OCI-LY7 (cell line): ENCODE measurements around the gene CEBPG. TPM values are rescaled to one million over a fixed set of nuclear protein-coding genes. Genes with fewer than 3 reads are reported as not detected.

ENCODE experiments used
- BruUV-seq: library from RNA; stranded (reverse); fragments of 400-500 nt; replicated peaks from 2 replicates; lab custom pipeline; 2021; lab: Mats Ljungman, UMichigan
- CTCF ChIA-PET: fragments of 300-600 bp; sonication (Branson Sonifier 250); formaldehyde crosslinking; loops from one replicate; lab custom pipeline; 2022; ENCODE audit warnings: antibody characterized with exemption; ENCODE audit not compliant: unreplicated experiment; lab: Charles Lee
- POLR2A ChIA-PET: fragments of 300-600 bp; sonication (Branson Sonifier 250); formaldehyde crosslinking; loops from one replicate; lab custom pipeline; 2022; ENCODE audit warnings: antibody characterized with exemption; lab: Charles Lee
- DNase-seq: peaks from one replicate; pipeline ENCODE4 v3.0.0-alpha.2; 2015; ENCODE audit warnings: low spot score
- H2AFZ ChIP-seq: fragments of 200-600 bp; sonication (generic), shearing (Covaris generic); 2 replicates; pipeline ENCODE4 v1.6.1; 2014; ENCODE audit warnings: mild to moderate bottlenecking, antibody characterized with exemption, low read length, moderate library complexity
- H3K27ac ChIP-seq: fragments of 200-600 bp; sonication (generic); 2 replicates; pipeline ENCODE4 v1.5.1; 2014; ENCODE audit warnings: mixed run types, low read depth, mild to moderate bottlenecking, moderate library complexity, low read length, inconsistent platforms; ENCODE audit not compliant: poor library complexity, severe bottlenecking
- H3K36me3 ChIP-seq: fragments of 200-600 bp; sonication (generic); 2 replicates; pipeline ENCODE4 v1.6.1; 2014; ENCODE audit warnings: mild to moderate bottlenecking, antibody characterized with exemption, low read length, moderate library complexity, mixed read lengths; ENCODE audit not compliant: insufficient read depth
- H3K4me1 ChIP-seq: fragments of 200-600 bp; sonication (generic); 2 replicates; pipeline ENCODE4 v1.5.1; 2014; ENCODE audit warnings: mild to moderate bottlenecking, low read length; ENCODE audit not compliant: insufficient read depth, poor library complexity, severe bottlenecking
- H3K4me2 ChIP-seq: fragments of 200-600 bp; sonication (generic); 2 replicates; pipeline ENCODE4 v1.6.1; 2014; ENCODE audit warnings: mild to moderate bottlenecking, low read length
- H3K4me3 ChIP-seq: fragments of 200-600 bp; sonication (generic); 2 replicates; pipeline ENCODE4 v1.5.1; 2014; ENCODE audit warnings: mild to moderate bottlenecking, low read depth, low read length; ENCODE audit not compliant: poor library complexity, severe bottlenecking
- H3K79me2 ChIP-seq: fragments of 200-600 bp; sonication (generic); 2 replicates; pipeline ENCODE4 v1.6.1; 2016; ENCODE audit warnings: low read depth, mild to moderate bottlenecking, low read length, moderate library complexity, mixed read lengths; ENCODE audit not compliant: insufficient read depth
- H3K9me2 ChIP-seq: fragments of 200-600 bp; sonication (generic); 2 replicates; pipeline ENCODE4 v1.6.1; 2016; ENCODE audit warnings: mild to moderate bottlenecking, low read length, mixed read lengths; ENCODE audit not compliant: insufficient read depth
- H3K9me3 ChIP-seq: fragments of 200-600 bp; sonication (generic); 2 replicates; pipeline ENCODE4 v1.6.1; 2014; ENCODE audit warnings: mild to moderate bottlenecking, mixed run types, low read length, mixed read lengths
- H4K20me1 ChIP-seq: fragments of 200-600 bp; sonication (generic); 2 replicates; pipeline ENCODE4 v1.6.1; 2014; ENCODE audit warnings: mild to moderate bottlenecking, antibody characterized with exemption, low read length, moderate library complexity, mixed read lengths; ENCODE audit not compliant: insufficient read depth
- CTCF ChIP-seq: fragments of 200-600 bp; sonication (generic); conservative IDR thresholded peaks from 2 replicates; pipeline ENCODE4 v1.5.1; 2014; ENCODE audit warnings: mild to moderate bottlenecking, antibody characterized with exemption, low read length, moderate library complexity, mixed read lengths
- EZH2phosphoT487 ChIP-seq: fragments of 200-600 bp; sonication (generic); IDR thresholded peaks from 2 replicates; pipeline ENCODE4 v1.6.1; 2018; ENCODE audit warnings: low read depth, borderline replicate concordance, mild to moderate bottlenecking, mixed run types, antibody characterized with exemption, low read length, moderate library complexity, mixed read lengths
- intact Hi-C: fragments of 100-400 bp; cut with micrococcal nuclease; formaldehyde crosslinking; loops from one replicate; pipeline ENCODE4 v1.10.0; 2022; ENCODE audit not compliant: unreplicated experiment
- total RNA-seq, 2 experiments: library from RNA; depleted of rRNA in 1 of 2; stranded (reverse); fragments of >200 nt in 1 of 2; shearing (Covaris generic) in 1 of 2; gene quantifications; 2 replicates each; pipeline ENCODE4 v1.2.3, GENCODE V29; 2014 to 2022

The CEBPG gene
- total RNA-seq, 2 experiments from 2014 or later: 44.9 to 45.1 TPM

GRCh38 chr19:33399745-33400681 lies 26.5 kb downstream of the CEBPG start:
- no peak overlapping the region for H3K4me3 ChIP-seq
- H3K36me3 ChIP-seq: no peaks in the 10 kb centered on the region
- ChIA-PET POLR2A (interaction anchor here (0.6 kb wide), 1 partner anchor 121 kb away, joined by 3 read pairs; no protein-coding TSS in a partner anchor), CTCF (no interaction called here)
- H3K4me1 ChIP-seq: no peaks in the 10 kb centered on the region
- no peak for DNase-seq
- no peaks in the 10 kb centered on the region for H3K9me3 ChIP-seq
- no TSS peak for BruUV-seq
- H3K9me2 ChIP-seq: no peaks in the 10 kb centered on the region
- H2AFZ ChIP-seq: no peak overlapping the region
- no peak for TF ChIP-seq CTCF
- no peak for TF ChIP-seq EZH2phosphoT487
- no peak overlapping the region for H3K4me2 ChIP-seq
- intact Hi-C loops: no loop called here
- no peak overlapping the region for H3K27ac ChIP-seq
- no peaks in the 10 kb centered on the region for H4K20me1 ChIP-seq
- H3K79me2 ChIP-seq: no peaks in the 10 kb centered on the region

GRCh38 chr19:33400856-33401682 lies 27.6 kb downstream of the CEBPG start:
- intact Hi-C loops: no loop called here
- no peak for DNase-seq
- Histone ChIP-seq H3K9me3 (no peaks in the 10 kb centered on the region), H3K36me3 (no peaks in the 10 kb centered on the region), H3K4me1 (no peaks in the 10 kb centered on the region), H3K79me2 (no peaks in the 10 kb centered on the region), H3K9me2 (no peaks in the 10 kb centered on the region), H3K27ac (no peak overlapping the region), H3K4me3 (no peak overlapping the region), H2AFZ (no peak overlapping the region), H3K4me2 (no peak overlapping the region), H4K20me1 (no peaks in the 10 kb centered on the region)
- TF ChIP-seq CTCF: no peak
- TF ChIP-seq EZH2phosphoT487: no peak
- ChIA-PET POLR2A (interaction anchor here (0.5 kb wide), 1 partner anchor 74 kb away, joined by 3 read pairs; no protein-coding TSS in a partner anchor), CTCF (no interaction called here)
- no TSS peak for BruUV-seq
